ENCODE data around the gene CD6.

- TF ChIP-seq BCL11A (IDR thresholded peaks at IDR 0.05; ENCODE audit: low read depth, low read length) (no peak), RUNX3 (IDR thresholded peaks at IDR 0.05; ENCODE audit: low read length) (no peak), MYC (IDR thresholded peaks at IDR 0.05; ENCODE audit: insufficient read depth, insufficient read length, insufficient replicate concordance, low read length, severe bottlenecking) (no peak), PML (IDR thresholded peaks at IDR 0.05; ENCODE audit: low read length) (no peak), WRNIP1 (IDR thresholded peaks at IDR 0.05; ENCODE audit: borderline replicate concordance, low read depth, low read length) (no peak), GABPA (IDR thresholded peaks at IDR 0.05; ENCODE audit: low read depth) (no peak), CHD2 (IDR thresholded peaks at IDR 0.05; ENCODE audit: borderline replicate concordance, low read depth, low read length) (no peak), POLR2A (IDR thresholded peaks at IDR 0.05; ENCODE audit: low read depth, low read length) (no peak), EGR1 (IDR thresholded peaks at IDR 0.05; ENCODE audit: borderline replicate concordance in 1 of 2, low read depth in 2 of 2, low read length in 2 of 2) (no peak), CTCF (IDR thresholded peaks at IDR 0.05 in 2 of 3, conservative IDR thresholded peaks at IDR 0.05 in 1 of 3; ENCODE audit: control insufficient read depth in 2 of 3, extremely low read depth in 1 of 3, insufficient read depth in 1 of 3, low read depth in 3 of 3, low read length in 3 of 3) (no peak), SRF (IDR thresholded peaks at IDR 0.05; ENCODE audit: low read depth in 2 of 2, low read length in 2 of 2) (no peak)
These were observed 29.3 kb upstream of the CD6 start for GRCh38 chr11:60942219-60942618.
